Islet precursor cell (in vitro differentiated cells): ENCODE results near the gene ZFP36L1.

Source experiments
- DNase-seq: peaks from one replicate; pipeline ENCODE4 v3.0.0-alpha.2; 2018

ZFP36L1 gene

DNA sequence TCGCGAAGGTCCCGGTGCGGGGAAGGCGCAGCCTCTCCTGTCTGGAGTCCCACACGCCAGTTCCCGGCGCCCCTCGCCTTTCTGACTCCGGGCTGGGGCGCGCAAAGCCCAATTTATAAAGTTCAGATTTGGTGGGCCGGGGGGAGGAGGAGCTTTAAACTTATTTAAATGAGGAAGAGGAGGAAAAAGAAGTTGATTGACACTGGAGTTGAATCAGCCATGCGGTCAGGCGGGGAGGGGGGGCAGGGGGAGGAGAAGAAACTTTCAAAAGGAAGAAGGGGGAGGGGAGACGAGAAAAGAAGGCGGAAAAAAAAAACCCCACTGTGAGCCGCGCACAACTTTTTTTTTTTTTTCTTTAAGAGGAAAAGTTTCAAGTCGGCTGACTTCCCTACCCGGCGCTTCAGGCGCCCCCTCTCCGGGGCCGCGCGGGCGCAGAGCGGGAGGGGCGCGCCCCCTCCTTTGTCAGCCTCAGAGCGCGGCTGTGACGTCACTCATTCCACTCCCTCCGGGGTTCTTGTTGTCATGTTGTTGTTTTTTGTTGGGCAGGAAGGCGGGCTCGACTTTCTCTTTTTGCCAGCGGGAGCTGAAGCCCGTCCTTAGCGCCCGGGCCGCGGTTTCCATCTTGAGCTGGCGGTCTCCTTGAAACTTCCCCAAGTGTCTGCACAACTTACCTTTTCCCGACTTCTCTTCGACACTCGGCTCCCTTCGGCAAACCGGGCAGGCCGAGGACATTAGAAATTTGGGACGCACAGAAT lies at the start of gene ZFP36L1:
Gene ZFP36L1, minus strand, starts transcription at position 89 of the 755 bp plus-strand sequence. CDS start 129 bp downstream, outside the sequence.
- peak; percentile 98 for DNase-seq

- no peak for DNase-seq
Observed at GRCh38 chr14:68842298-68842697, 49.4 kb upstream of the ZFP36L1 start.

- no peak for DNase-seq
Observed at GRCh38 chr14:68841016-68841809, 48.3 kb upstream of the ZFP36L1 start.

- DNase-seq = no peak
Observed at GRCh38 chr14:68840454-68840853, 47.6 kb upstream of the ZFP36L1 start.

GRCh38 chr14:68836082-68836481 lies 43.2 kb upstream of the ZFP36L1 start:
- DNase-seq = no peak

DNA sequence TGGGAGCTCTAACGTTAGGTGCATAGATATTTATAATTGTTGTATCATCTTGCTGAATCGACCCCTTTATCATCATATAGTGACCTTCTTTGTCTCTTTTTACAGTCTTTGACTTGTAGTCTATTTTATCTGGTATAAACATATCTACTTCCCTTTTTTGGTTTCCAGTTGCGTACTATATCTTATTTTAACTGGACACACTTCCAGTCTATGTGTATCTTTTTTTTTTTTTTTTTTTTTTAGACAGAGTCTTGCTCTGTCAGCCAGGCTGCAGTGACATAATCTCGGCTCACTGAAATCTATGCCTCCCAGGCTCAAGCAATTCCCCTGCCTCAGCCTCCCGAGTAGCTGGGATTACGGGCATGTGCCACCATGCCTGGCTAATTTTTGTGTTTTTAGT lies 41.9 kb upstream of the ZFP36L1 start:
- DNase-seq = no peak

DNA sequence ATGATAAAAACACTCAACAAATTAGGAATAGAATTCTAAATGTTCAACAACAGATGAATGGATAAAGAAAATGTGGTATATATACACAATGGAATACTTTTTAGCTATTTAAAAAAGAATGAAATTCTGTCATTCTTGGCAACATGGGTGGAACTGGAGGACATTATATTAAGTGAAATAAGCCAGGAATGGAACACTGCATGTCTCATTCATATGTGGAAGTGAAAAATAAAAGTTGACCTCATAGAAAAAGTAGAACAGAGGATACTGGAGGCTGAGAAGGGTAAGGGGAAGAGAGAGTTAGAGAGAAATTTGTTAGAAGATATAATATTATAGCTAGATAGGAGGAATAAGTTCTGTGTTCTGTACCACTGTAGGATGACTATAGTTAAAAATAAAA lies 35.8 kb upstream of the ZFP36L1 start:
- no peak for DNase-seq

DNA sequence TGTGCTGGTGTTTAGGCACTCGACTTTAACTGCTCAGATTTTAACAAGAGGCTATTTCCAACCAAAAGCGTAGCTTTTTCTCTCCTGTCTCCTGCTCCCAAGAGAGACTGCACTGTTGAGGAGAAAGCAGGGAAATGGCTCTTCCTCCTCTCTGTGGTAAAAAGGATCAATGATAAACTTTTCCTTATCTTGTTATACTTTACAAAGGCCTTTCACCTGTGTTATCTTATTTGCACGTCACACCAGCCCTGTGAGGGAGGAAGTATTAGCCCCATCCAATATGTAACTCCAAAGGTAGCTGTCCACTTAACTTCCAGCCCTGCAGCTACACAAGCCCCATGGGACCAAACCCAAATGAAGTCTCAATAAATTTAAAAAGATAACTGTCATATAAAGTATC lies 32.9 kb upstream of the ZFP36L1 start:
- DNase-seq = no peak

DNA sequence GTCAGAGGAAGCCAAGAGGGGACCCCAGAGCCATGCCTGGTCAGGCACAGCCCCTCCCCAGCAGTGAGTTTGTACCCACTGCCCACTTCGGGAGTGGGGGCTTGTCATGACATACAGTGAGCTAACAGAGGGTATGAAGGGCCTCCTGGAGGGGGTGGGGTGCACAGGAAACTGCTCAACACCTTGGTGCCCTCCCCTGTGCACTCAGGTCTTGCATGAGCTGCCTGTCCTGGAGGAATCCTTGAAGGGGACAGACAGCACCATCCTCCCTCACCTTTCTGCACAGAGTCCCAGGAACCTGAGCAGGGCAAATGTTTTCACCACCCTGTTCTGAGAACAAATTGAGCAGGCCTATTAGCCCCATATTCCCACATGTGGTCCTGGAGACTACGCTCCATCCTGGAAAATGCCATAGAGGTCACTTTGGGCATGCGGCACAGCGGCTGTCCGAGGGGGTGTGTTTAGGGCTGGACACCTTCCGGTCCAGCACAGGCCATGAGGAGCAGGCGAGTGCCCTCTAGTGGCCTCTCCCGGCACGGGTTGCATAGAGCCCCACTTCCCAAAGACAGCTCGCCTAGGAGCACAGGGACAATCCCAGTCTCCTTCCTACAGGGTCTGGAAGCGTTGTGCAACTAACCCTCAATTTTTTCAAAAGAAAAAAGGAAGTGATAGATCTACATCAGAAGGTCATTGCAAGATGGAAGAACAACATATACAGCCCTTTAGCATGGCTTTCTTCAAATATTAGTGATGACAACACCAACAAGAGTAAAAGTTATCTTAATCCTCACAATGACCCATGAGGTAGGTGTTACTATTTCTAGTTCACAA lies 31.9 kb upstream of the ZFP36L1 start:
- DNase-seq = peak; percentile 92

GRCh38 chr14:68824207-68824516 lies 31.3 kb upstream of the ZFP36L1 start:
- DNase-seq = no peak

DNA sequence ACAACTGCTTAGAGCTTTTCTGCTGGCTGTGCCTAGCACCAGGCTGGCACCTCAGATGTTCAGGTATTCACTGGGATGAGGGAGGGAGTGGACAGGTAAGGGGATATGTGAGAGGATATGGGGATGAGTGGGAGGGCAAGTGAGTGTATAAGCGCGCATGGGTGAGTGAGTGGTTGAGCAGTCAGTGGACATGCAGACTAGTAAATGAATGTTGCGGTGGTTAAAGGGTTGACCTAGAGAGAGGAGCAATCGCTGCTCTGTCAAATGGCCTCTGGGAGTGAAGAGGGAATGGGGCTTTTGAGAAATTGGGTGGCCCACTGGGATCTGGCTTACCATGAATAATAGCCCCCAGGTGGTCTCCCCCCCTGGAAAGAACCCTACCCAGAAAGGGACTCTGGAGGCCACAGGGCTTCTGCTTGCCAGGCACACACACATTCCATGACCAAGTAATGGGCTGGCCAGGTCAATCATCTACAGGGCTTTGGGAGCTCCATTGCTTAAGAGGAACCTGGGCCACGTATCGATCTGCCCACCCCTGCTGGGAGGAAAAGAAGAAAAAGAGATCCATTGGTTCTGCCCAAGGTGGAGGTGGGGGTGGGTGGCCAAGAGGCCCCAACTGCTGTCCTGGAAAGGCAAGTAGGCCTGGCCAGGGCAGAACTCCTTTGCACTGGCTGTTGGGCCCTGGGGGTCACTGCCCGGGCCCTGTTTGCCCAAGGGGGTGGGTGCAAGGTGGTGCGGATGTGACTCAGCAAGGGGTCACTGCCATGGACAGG lies 30.8 kb upstream of the ZFP36L1 start:
- DNase-seq = no peak

DNA sequence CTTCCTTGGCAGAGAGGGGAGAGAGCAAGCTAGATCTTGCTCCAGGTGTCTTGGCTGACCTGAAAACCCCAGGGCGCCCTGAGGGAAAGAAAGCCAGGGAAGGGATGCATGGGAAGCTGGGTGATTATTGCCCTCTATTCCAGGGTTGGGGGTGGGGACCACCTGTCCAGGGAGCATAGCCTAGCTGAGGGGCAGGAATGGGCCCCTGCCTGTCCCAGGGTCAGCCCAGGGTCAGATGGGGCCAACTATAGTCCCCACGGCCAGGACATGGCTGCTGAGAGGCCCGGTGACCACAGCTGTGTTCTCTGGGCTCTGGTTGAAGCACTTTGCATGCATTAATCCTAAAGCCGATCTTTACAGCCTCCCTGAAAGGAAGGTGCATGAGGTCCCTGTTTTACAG lies 30.1 kb upstream of the ZFP36L1 start:
- no peak for DNase-seq

GRCh38 chr14:68822132-68822651 lies 29.3 kb upstream of the ZFP36L1 start:
- DNase-seq = no peak

DNA sequence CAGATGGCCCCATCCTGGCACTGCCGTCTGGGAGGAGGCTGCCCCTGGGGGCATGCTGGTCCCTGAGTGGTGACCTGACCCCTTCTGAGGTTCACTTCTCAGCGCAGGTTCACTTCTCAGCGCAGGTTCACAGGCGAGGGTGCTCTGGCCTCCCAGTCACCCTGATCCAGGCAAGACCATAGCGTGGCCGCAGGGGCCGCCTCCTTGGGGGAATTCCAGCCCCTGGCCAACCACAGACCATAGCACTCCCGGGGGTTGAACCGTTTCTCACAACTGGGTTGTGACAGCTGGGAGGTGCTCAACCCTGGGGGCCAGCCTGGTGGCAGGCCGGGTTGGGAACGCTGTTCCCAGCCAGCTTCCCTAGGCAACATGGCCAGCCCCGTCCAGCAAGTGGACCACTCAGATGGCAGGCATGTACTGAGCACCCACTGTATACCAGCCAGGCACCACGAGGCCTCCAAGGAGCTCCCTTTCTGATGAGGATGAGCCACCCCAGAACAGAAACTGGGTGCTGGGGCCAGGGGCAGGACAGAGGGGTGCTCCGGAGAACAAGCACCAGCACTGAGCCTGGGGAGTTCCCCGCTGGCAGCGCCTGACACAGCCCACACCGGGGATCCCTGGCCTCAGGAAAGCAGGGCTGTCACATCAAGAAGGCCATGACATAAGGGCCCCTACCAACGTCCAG lies 28.3 kb upstream of the ZFP36L1 start:
- DNase-seq = peak; percentile 52

DNA sequence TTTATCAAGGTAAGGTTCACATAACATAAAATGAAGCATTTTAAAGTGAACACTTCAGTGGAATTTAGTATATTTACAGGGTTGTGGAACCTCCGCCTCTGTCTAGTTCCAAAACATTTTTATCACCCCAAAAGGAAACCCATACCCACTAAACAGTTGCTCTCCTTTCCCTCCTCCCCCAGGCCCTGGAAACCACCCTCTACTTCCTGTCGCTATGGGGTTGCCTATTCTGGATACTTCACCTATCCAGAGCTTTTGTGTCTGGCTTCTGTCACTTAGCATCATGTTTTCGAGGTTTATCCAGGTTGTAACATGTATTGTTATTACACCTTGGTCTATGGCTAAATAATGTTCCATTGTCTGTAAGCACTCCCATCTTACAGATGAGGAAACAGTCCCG lies 27.7 kb upstream of the ZFP36L1 start:
- DNase-seq = no peak

DNA sequence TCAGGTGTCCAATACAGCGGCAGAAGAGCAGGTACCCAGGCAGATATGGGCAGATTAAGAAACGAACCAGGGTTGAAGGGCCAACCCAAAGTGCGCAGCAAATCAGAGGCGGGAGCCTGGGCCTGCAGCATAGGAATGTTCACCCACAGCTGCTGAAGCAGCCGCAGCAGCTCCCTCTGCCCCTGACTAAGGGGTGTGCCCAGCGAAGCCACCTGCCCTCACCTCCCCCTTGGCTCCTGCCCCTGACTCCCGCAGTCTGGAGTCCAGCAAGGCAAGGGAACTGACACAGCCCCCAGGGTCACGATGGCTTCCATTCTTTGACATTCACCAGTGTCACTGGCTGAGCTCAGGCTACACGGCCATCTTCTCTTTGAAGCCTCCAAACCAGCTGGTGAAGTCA lies 27.3 kb upstream of the ZFP36L1 start:
- peak; percentile 56 for DNase-seq

GRCh38 chr14:68819260-68819691 lies 26.4 kb upstream of the ZFP36L1 start:
- DNase-seq = peak; percentile 97

- DNase-seq = no peak
Observed at GRCh38 chr14:68817506-68818212, 24.8 kb upstream of the ZFP36L1 start.

DNA sequence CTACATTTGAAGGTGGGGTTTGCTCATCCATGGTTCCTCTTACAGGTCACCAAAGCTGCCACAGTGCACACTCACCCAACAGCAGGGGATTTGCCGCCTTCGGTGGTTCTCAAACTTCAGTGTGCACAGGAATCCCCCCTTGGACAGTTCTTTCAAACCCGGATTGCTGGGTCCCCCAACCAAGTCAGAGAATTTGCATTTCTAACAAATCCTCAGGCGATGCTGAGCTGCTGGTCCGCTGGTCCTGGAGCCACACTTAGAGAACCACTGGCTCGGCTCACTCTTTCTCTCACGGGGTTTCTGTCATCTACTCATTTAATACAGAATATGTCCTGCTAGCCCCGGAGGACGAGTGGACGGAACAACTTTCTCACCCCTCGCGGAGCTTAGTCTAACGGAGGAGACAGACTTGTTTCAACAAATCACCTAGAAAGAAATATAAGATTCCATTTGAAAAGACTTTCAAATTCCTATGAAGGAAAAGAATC lies 24.1 kb upstream of the ZFP36L1 start:
- DNase-seq = no peak

DNA sequence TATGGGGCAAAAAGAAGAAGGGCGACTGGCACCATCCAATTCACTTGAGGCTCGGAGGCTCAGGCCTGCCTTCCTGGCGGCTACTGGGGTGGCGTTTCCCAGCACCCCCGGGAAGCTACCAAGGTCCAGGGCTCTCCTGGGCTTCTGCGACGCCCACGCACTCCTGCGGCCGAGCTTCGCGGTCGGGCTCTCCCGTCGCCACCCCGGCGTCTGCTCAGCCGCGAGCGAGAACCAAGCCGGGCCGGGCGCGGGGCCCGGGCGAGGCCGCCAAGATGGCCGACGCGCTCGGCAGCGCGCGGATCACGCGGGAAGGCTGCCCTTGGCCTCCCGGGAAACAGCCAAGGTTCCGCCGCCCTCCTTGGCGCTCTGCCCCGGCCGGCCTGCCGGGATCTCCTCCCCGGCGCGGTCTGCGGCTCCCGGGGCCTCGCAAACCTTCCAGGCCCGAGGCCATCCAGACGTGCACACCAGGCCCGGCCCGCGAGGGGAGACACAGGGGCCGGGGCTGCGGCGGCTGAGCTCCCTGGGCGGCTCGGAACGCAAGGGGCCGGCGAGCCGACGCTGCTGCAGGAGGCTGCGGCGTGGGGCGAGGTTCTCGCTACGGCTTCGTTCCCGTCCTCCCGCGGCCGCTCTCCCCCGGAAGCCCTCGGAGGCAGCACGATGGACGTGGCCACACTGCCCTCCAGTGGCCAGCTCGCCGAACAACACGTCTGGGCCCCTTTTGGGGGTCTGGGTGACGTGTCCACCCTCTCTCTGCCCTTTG lies 23.5 kb upstream of the ZFP36L1 start:
- peak; percentile 94 for DNase-seq
